Panc1 (cell line): ENCODE data around the gene ADCY3. TPM values are rescaled to one million over a fixed set of nuclear protein-coding genes. Genes with fewer than 3 reads are reported as not detected.

Source experiments
- ATAC-seq: fragments of 200-7000 bp; cut with Tn5 transposase; 2 replicates; pipeline ENCODE4 v1.9.1; 2020; ENCODE audit warnings: mild to moderate bottlenecking, moderate library complexity
- BruUV-seq: library from RNA; stranded (reverse); fragments of 400-500 nt; replicated peaks from 2 replicates; lab custom pipeline; 2021; lab: Mats Ljungman, UMichigan
- CTCF ChIA-PET: fragments of 300-600 bp; sonication (Branson Sonifier 250); formaldehyde crosslinking; loops from one replicate; lab custom pipeline; 2022; ENCODE audit warnings: antibody characterized with exemption; lab: Charles Lee
- POLR2A ChIA-PET: fragments of 300-600 bp; sonication (Branson Sonifier 250); formaldehyde crosslinking; loops from one replicate; lab custom pipeline; 2022; ENCODE audit warnings: antibody characterized with exemption; lab: Charles Lee
- DNase-seq: peaks from one replicate; pipeline ENCODE4 v3.0.0-alpha.2; 2010; ENCODE audit warnings: low read depth, low spot score
- H3K27ac ChIP-seq: 2 replicates; pipeline ENCODE4 v1.5.1; 2011; ENCODE audit warnings: mild to moderate bottlenecking, low read length, inconsistent platforms
- H3K27me3 ChIP-seq: fragments of 200-500 bp; sonication (Bioruptor generic); 2 replicates; pipeline ENCODE4 v1.6.0; 2014; ENCODE audit warnings: low read length, inconsistent platforms; ENCODE audit not compliant: control insufficient read depth, insufficient read depth
- H3K36me3 ChIP-seq: fragments of 200-500 bp; sonication (Bioruptor generic); 2 replicates; pipeline ENCODE4 v1.5.1; 2014; ENCODE audit warnings: inconsistent platforms, mild to moderate bottlenecking, low read length, moderate library complexity; ENCODE audit not compliant: control insufficient read depth, insufficient read depth
- H3K4me1 ChIP-seq: 2 replicates; pipeline ENCODE4 v1.5.1; 2011; ENCODE audit warnings: inconsistent platforms, mild to moderate bottlenecking, low read length, moderate library complexity; ENCODE audit not compliant: control insufficient read depth, insufficient read depth
- H3K4me3 ChIP-seq, 2 experiments: 2 replicates each; pipeline ENCODE4 v1.5.1; 2011 to 2012; ENCODE audit warnings: low read depth in 2 of 2, low read length in 2 of 2, mild to moderate bottlenecking in 2 of 2, inconsistent platforms in 1 of 2, moderate library complexity in 1 of 2
- H3K9me3 ChIP-seq: fragments of 200-500 bp; sonication (Bioruptor generic); 2 replicates; pipeline ENCODE4 v1.5.1; 2014; ENCODE audit warnings: low read depth, mild to moderate bottlenecking, inconsistent platforms, low read length, moderate library complexity; ENCODE audit not compliant: control insufficient read depth, insufficient read depth
- CTCF ChIP-seq: fragments of 450-650 bp; IDR thresholded peaks from 2 replicates; pipeline ENCODE4 v1.5.1; 2017; ENCODE audit warnings: mild to moderate bottlenecking
- POLR2AphosphoS5 ChIP-seq: IDR thresholded peaks from 2 replicates; pipeline ENCODE4 v1.6.1; 2012; ENCODE audit warnings: mild to moderate bottlenecking, low read depth, low read length, moderate library complexity
- REST ChIP-seq, 2 experiments: IDR thresholded peaks; 2 replicates each; pipeline ENCODE4 v1.6.1; 2011 to 2012; ENCODE audit warnings: low read depth in 2 of 2, control low read depth in 1 of 2, low read length in 1 of 2, mild to moderate bottlenecking in 1 of 2, moderate library complexity in 1 of 2; ENCODE audit not compliant: insufficient read depth in 1 of 2
- SIN3A ChIP-seq: IDR thresholded peaks from 2 replicates; pipeline ENCODE4 v1.6.1; 2012; ENCODE audit warnings: low read depth, mild to moderate bottlenecking, low read length, moderate library complexity, borderline replicate concordance; ENCODE audit not compliant: insufficient read depth
- TCF7L2 ChIP-seq: IDR thresholded peaks from 2 replicates; pipeline ENCODE4 v1.6.1; 2011; ENCODE audit warnings: mild to moderate bottlenecking, low read depth, low read length, inconsistent platforms
- in situ Hi-C: cut with HindIII; loops from 2 replicates; pipeline ENCODE4 v1.10.0; 2016; ENCODE audit warnings: low sequenced_read_pairs, low pct_unique_long_range_greater_than_20kb
- intact Hi-C: fragments of 100-400 bp; cut with micrococcal nuclease; formaldehyde crosslinking; loops from one replicate; pipeline ENCODE4 v1.10.0; 2022; ENCODE audit not compliant: unreplicated experiment
- total RNA-seq: library from RNA; stranded (reverse); gene quantifications from one replicate; pipeline ENCODE4 v1.2.1, GENCODE V29; 2021; ENCODE audit not compliant: unreplicated experiment

ADCY3 gene
- total RNA-seq, 1 experiment from 2014 or later = 34.1 TPM

GRCh38 chr2:24853046-24853445 is 67.0 kb downstream of the ADCY3 start:
- POLR2A ChIA-PET = no interaction called here
- H3K4me1 ChIP-seq = no peaks in the 10 kb centered on the region
- no peak for DNase-seq
- no peak overlapping the region for H3K27ac ChIP-seq
- TF ChIP-seq SIN3A (no peak), POLR2AphosphoS5 (no peak), TCF7L2 (no peak), CTCF (no peak), REST (IDR thresholded peaks at IDR 0.05; ENCODE audit: insufficient read depth in 1 of 2, low read depth in 2 of 2, low read length in 1 of 2) (no peak)
- CTCF ChIA-PET = no interaction called here
- H3K27me3 ChIP-seq = no peaks in the 10 kb centered on the region
- in situ Hi-C loops = no loop called here
- H3K36me3 ChIP-seq = no peaks in the 10 kb centered on the region
- intact Hi-C loops = no loop called here
- H3K4me3 ChIP-seq = no peak overlapping the region
- BruUV-seq = no TSS peak
- no peak for ATAC-seq
- no peaks in the 10 kb centered on the region for H3K9me3 ChIP-seq

- ChIA-PET POLR2A (no interaction called here), CTCF (no interaction called here)
- no TSS peak for BruUV-seq
- Histone ChIP-seq H3K4me3 (no peak overlapping the region), H3K9me3 (no peaks in the 10 kb centered on the region), H3K4me1 (no peaks in the 10 kb centered on the region), H3K27ac (no peak overlapping the region), H3K36me3 (no peaks in the 10 kb centered on the region), H3K27me3 (no peaks in the 10 kb centered on the region)
- ATAC-seq (no peak), DNase-seq (no peak)
- intact Hi-C loops = no loop called here
- in situ Hi-C loops = no loop called here
- TF ChIP-seq POLR2AphosphoS5 (no peak), CTCF (no peak), REST (IDR thresholded peaks at IDR 0.05; ENCODE audit: insufficient read depth in 1 of 2, low read depth in 2 of 2, low read length in 1 of 2) (no peak), SIN3A (no peak)
Measured at GRCh38 chr2:24852431-24853020, 67.5 kb downstream of the ADCY3 start.
